NCI-H2171 (cell line): ENCODE data around the gene LRBA.
"Not testable (repeated sequence)": the region's sequence is repeated elsewhere in the genome, so short reads cannot be mapped to it uniquely, and the experiment has no call there.

Experiments
- DNase-seq: peaks from one replicate; lab custom pipeline; 2025; lab: John Stamatoyannopoulos, UW

LRBA gene

GRCh38 chr4:150742930-150743329 is 272.2 kb downstream of the LRBA start:
- DNase-seq: not testable (repeated sequence)

- no peak for DNase-seq
These were observed 275.5 kb downstream of the LRBA start for GRCh38 chr4:150739591-150739990.

- no peak for DNase-seq
These were observed 289.0 kb downstream of the LRBA start for GRCh38 chr4:150725957-150726523.

GRCh38 chr4:150723727-150724411 is 291.2 kb downstream of the LRBA start:
- no peak for DNase-seq

GRCh38 chr4:150722908-150723362 is 292.1 kb downstream of the LRBA start:
- DNase-seq: peak; percentile 33

GRCh38 chr4:150720973-150721518 is 294.0 kb downstream of the LRBA start:
- no peak for DNase-seq

- DNase-seq: no peak
These were observed 297.1 kb downstream of the LRBA start for GRCh38 chr4:150717952-150718351.

GRCh38 chr4:150714462-150715438 is 300.3 kb downstream of the LRBA start:
- DNase-seq: no peak

GRCh38 chr4:150713251-150713650 is 301.8 kb downstream of the LRBA start:
- DNase-seq: no peak

- DNase-seq: no peak
These were observed 304.2 kb downstream of the LRBA start for GRCh38 chr4:150710770-150711375.

- DNase-seq: no peak
These were observed 307.1 kb downstream of the LRBA start for GRCh38 chr4:150708004-150708403.

GRCh38 chr4:150699599-150699998 is 315.5 kb downstream of the LRBA start:
- no peak for DNase-seq

GRCh38 chr4:150695162-150695561 is 319.9 kb downstream of the LRBA start:
- no peak for DNase-seq

- DNase-seq: no peak
These were observed 320.6 kb downstream of the LRBA start for GRCh38 chr4:150694438-150694837.

- DNase-seq: no peak
These were observed 331.2 kb downstream of the LRBA start for GRCh38 chr4:150683775-150684350.

- no peak for DNase-seq
These were observed 333.0 kb downstream of the LRBA start for GRCh38 chr4:150682126-150682525.

GRCh38 chr4:150681063-150681462 is 334.0 kb downstream of the LRBA start:
- no peak for DNase-seq

GRCh38 chr4:150680651-150681050 is 334.4 kb downstream of the LRBA start:
- no peak for DNase-seq

- no peak for DNase-seq
These were observed 335.2 kb downstream of the LRBA start for GRCh38 chr4:150679765-150680343.

- no peak for DNase-seq
These were observed 335.9 kb downstream of the LRBA start for GRCh38 chr4:150679018-150679764.
